Mesothelial cell of epicardium (in vitro differentiated cells): Measurements from ENCODE around the gene TAPBP. TPM values are rescaled to one million over a fixed set of nuclear protein-coding genes. Genes with fewer than 3 reads are reported as not detected.

Source experiments
- DNase-seq, 2 experiments: peaks; one replicate each; pipeline ENCODE4 v3.0.0; 2021; ENCODE audit warnings: low spot score in 2 of 2; ENCODE audit not compliant: unreplicated experiment in 2 of 2
- H3K27ac Mint-ChIP-seq: 2 replicates; pipeline ENCODE4 v1.8.0; 2021; ENCODE audit warnings: mixed read lengths
- H3K27me3 Mint-ChIP-seq: 2 replicates; pipeline ENCODE4 v1.8.0; 2021; ENCODE audit warnings: low read depth, mixed read lengths
- H3K36me3 Mint-ChIP-seq: 2 replicates; pipeline ENCODE4 v1.8.0; 2021; ENCODE audit warnings: mixed read lengths
- H3K4me1 Mint-ChIP-seq: 2 replicates; pipeline ENCODE4 v1.8.0; 2021; ENCODE audit warnings: mixed read lengths
- H3K4me3 Mint-ChIP-seq: 2 replicates; pipeline ENCODE4 v1.8.0; 2021; ENCODE audit warnings: mild to moderate bottlenecking, moderate library complexity, mixed read lengths
- H3K9me3 Mint-ChIP-seq: 2 replicates; pipeline ENCODE4 v1.8.0; 2021; ENCODE audit warnings: mixed read lengths
- CTCF ChIP-seq: fragments of 200-600 bp; sonication (generic); IDR thresholded peaks from one replicate; pipeline ENCODE4 v1.5.0; 2021; ENCODE audit warnings: antibody characterized with exemption; ENCODE audit not compliant: unreplicated experiment
- total RNA-seq: library from RNA; stranded (reverse); gene quantifications from 3 replicates; pipeline ENCODE4 v1.2.1, GENCODE V29; 2021

Gene TAPBP
- total RNA-seq, 1 donor from 2014 or later = 68.3 TPM

GRCh38 chr6:33312361-33313104, 1.3 kb downstream of the TAPBP start:
- Mint-ChIP-seq H3K36me3 (peaks cover 6% of the 10 kb centered on the region), H3K4me3 (peak overlapping the region; percentile 94), H3K4me1 (peaks cover 40% of the 10 kb centered on the region), H3K27me3 (no peaks in the 10 kb centered on the region), H3K9me3 (no peaks in the 10 kb centered on the region), H3K27ac (peak overlapping the region; percentile 98)
- no peak for TF ChIP-seq CTCF
- peak in 1 of 2 experiments; percentile 58 for DNase-seq

- Mint-ChIP-seq H3K27me3 (no peaks in the 10 kb centered on the region), H3K36me3 (peaks cover 14% of the 10 kb centered on the region), H3K4me1 (no peaks in the 10 kb centered on the region), H3K27ac (no peak overlapping the region), H3K9me3 (no peaks in the 10 kb centered on the region), H3K4me3 (no peak overlapping the region)
- DNase-seq = no peak
- TF ChIP-seq CTCF = no peak
These were observed 7.5 kb downstream of the TAPBP start for GRCh38 chr6:33306356-33306755.

- Mint-ChIP-seq H3K27ac (no peak overlapping the region), H3K4me3 (no peak overlapping the region), H3K36me3 (peaks cover 14% of the 10 kb centered on the region), H3K9me3 (no peaks in the 10 kb centered on the region), H3K27me3 (no peaks in the 10 kb centered on the region), H3K4me1 (peaks cover 4% of the 10 kb centered on the region)
- DNase-seq = no peak
- no peak for TF ChIP-seq CTCF
These were observed 8.8 kb downstream of the TAPBP start for GRCh38 chr6:33305052-33305451.

- H3K36me3 Mint-ChIP-seq = peaks cover 14% of the 10 kb centered on the region
- H3K27ac Mint-ChIP-seq = no peak overlapping the region
- no peak overlapping the region for H3K4me3 Mint-ChIP-seq
- no peak for DNase-seq
- no peak for TF ChIP-seq CTCF
- H3K27me3 Mint-ChIP-seq = no peaks in the 10 kb centered on the region
- H3K9me3 Mint-ChIP-seq = no peaks in the 10 kb centered on the region
- H3K4me1 Mint-ChIP-seq = peaks cover 12% of the 10 kb centered on the region
These were observed 9.7 kb downstream of the TAPBP start for GRCh38 chr6:33304216-33304615.

GRCh38 chr6:33301877-33302276, 12.0 kb downstream of the TAPBP start:
- Mint-ChIP-seq H3K4me3 (peak overlapping the region; percentile 6), H3K27ac (peak overlapping the region; percentile 10), H3K27me3 (no peaks in the 10 kb centered on the region), H3K9me3 (no peaks in the 10 kb centered on the region), H3K4me1 (peaks cover 19% of the 10 kb centered on the region), H3K36me3 (peaks cover 10% of the 10 kb centered on the region)
- no peak for TF ChIP-seq CTCF
- DNase-seq = no peak
